ENCODE measurements around the gene NIPBL.
"Not testable (repeated sequence)": the region's sequence is repeated elsewhere in the genome, so short reads cannot be mapped to it uniquely, and the experiment has no call there.

Gene NIPBL

GRCh38 chr5:36904677-36905076, 28.1 kb downstream of the NIPBL start:
- DNase-seq (ENCODE audit: low read depth in 2 of 2) = no peak

- DNase-seq (ENCODE audit: low read depth in 2 of 2) = no peak
Observed at GRCh38 chr5:36908544-36909260, 32.1 kb downstream of the NIPBL start.

- DNase-seq (ENCODE audit: low read depth in 2 of 2) = no peak
Observed at GRCh38 chr5:36915653-36916052, 39.1 kb downstream of the NIPBL start.

- not testable (repeated sequence) for DNase-seq (ENCODE audit: low read depth in 2 of 2)
Observed at GRCh38 chr5:36916614-36917013, 40.0 kb downstream of the NIPBL start.

- not testable (repeated sequence) for DNase-seq (ENCODE audit: low read depth in 2 of 2)
Observed at GRCh38 chr5:36917358-36917757, 40.8 kb downstream of the NIPBL start.

GRCh38 chr5:36919238-36919637, 42.7 kb downstream of the NIPBL start:
- no peak for DNase-seq (ENCODE audit: low read depth in 2 of 2)

- DNase-seq (ENCODE audit: low read depth in 2 of 2) = no peak
Observed at GRCh38 chr5:36919650-36920049, 43.1 kb downstream of the NIPBL start.

GRCh38 chr5:36928947-36929346, 52.4 kb downstream of the NIPBL start:
- DNase-seq (ENCODE audit: low read depth in 2 of 2) = peak; percentile 82 to 84

- DNase-seq (ENCODE audit: low read depth in 2 of 2) = no peak
Observed at GRCh38 chr5:36929438-36929837, 52.9 kb downstream of the NIPBL start.

GRCh38 chr5:36932056-36932455, 55.5 kb downstream of the NIPBL start:
- DNase-seq (ENCODE audit: low read depth in 2 of 2) = no peak

GRCh38 chr5:36932699-36933098, 56.1 kb downstream of the NIPBL start:
- DNase-seq (ENCODE audit: low read depth in 2 of 2) = no peak

- DNase-seq (ENCODE audit: low read depth in 2 of 2) = no peak
Observed at GRCh38 chr5:36934740-36935356, 58.3 kb downstream of the NIPBL start.

- no peak for DNase-seq (ENCODE audit: low read depth in 2 of 2)
Observed at GRCh38 chr5:36935805-36936204, 59.2 kb downstream of the NIPBL start.

- DNase-seq (ENCODE audit: low read depth in 2 of 2) = no peak
Observed at GRCh38 chr5:36936309-36936708, 59.7 kb downstream of the NIPBL start.

- DNase-seq (ENCODE audit: low read depth in 2 of 2) = no peak
Observed at GRCh38 chr5:36938129-36938528, 61.6 kb downstream of the NIPBL start.

- no peak for DNase-seq (ENCODE audit: low read depth in 2 of 2)
Observed at GRCh38 chr5:36939969-36940858, 63.6 kb downstream of the NIPBL start.

GRCh38 chr5:36943584-36943983, 67.0 kb downstream of the NIPBL start:
- DNase-seq (ENCODE audit: low read depth in 2 of 2) = no peak

- DNase-seq (ENCODE audit: low read depth in 2 of 2) = no peak
Observed at GRCh38 chr5:36944024-36944423, 67.5 kb downstream of the NIPBL start.

- DNase-seq (ENCODE audit: low read depth in 2 of 2) = peak; percentile 33 to 34
Observed at GRCh38 chr5:36944607-36945225, 68.1 kb downstream of the NIPBL start.

GRCh38 chr5:36945687-36946086, 69.1 kb downstream of the NIPBL start:
- DNase-seq (ENCODE audit: low read depth in 2 of 2) = no peak

GRCh38 chr5:36946101-36946500, 69.5 kb downstream of the NIPBL start:
- DNase-seq (ENCODE audit: low read depth in 2 of 2) = no peak

GRCh38 chr5:36948041-36948440, 71.5 kb downstream of the NIPBL start:
- peak; percentile 39 to 44 for DNase-seq (ENCODE audit: low read depth in 2 of 2)

All from fibroblast of skin of left quadriceps (primary cell).